ENCODE results near the gene EXOC8. TPM values are rescaled to one million over a fixed set of nuclear protein-coding genes. Genes with fewer than 3 reads are reported as not detected.

Gene EXOC8
- total and polyA plus RNA-seq, 12 donors, result 2.4 to 21.1 (median 14.1) TPM

- Histone ChIP-seq H3K27me3 (no peaks in the 10 kb centered on the region), H3K4me3 (peak overlapping the region in 2 of 4 donors; percentile 71 to 90), H3K36me3 (replicated peaks in 1 of 2) (no peaks in the 10 kb centered on the region), H3K27ac (no peak overlapping the region), H3K9me3 (replicated peaks in 1 of 3) (no peaks in the 10 kb centered on the region), H3K4me1 (replicated peaks in 1 of 2) (peaks cover 42 to 55% of the 10 kb centered on the region in 2 donors)
- intact Hi-C loops (cut with DNase I), result loop anchor here in 1 of 2 donors (10.0 kb wide), 1 partner anchor 259 kb away; no protein-coding TSS in a partner anchor
- 60 to 78% (median 68%) methylated on average over 18 to 21 of the region's 21 CpGs for WGBS, 4 donors
- TF ChIP-seq POLR2A (IDR thresholded peaks at IDR 0.05), result no peak
- TF ChIP-seq, protein P1, sequence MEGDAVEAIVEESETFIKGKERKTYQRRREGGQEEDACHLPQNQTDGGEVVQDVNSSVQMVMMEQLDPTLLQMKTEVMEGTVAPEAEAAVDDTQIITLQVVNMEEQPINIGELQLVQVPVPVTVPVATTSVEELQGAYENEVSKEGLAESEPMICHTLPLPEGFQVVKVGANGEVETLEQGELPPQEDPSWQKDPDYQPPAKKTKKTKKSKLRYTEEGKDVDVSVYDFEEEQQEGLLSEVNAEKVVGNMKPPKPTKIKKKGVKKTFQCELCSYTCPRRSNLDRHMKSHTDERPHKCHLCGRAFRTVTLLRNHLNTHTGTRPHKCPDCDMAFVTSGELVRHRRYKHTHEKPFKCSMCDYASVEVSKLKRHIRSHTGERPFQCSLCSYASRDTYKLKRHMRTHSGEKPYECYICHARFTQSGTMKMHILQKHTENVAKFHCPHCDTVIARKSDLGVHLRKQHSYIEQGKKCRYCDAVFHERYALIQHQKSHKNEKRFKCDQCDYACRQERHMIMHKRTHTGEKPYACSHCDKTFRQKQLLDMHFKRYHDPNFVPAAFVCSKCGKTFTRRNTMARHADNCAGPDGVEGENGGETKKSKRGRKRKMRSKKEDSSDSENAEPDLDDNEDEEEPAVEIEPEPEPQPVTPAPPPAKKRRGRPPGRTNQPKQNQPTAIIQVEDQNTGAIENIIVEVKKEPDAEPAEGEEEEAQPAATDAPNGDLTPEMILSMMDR (IDR thresholded peaks at IDR 0.05), result no peak
- no peak for DNase-seq
Observed at GRCh38 chr1:231335663-231336602, 1.7 kb downstream of the EXOC8 start.

- peak overlapping the region in 1 of 4 donors; percentile 90 for H3K4me3 ChIP-seq
- H3K27ac ChIP-seq, result no peak overlapping the region
- H3K4me1 ChIP-seq (replicated peaks in 1 of 2), result peaks cover 42 to 55% of the 10 kb centered on the region in 2 donors
- no peaks in the 10 kb centered on the region for H3K9me3 ChIP-seq (replicated peaks in 1 of 3)
- 83 to 88% (median 83%) methylated on average over 6 of the region's 6 CpGs for WGBS, 4 donors
- intact Hi-C loops (cut with DNase I), result loop anchor here in 1 of 2 donors (10.0 kb wide), 1 partner anchor 260 kb away; no protein-coding TSS in a partner anchor
- no peaks in the 10 kb centered on the region for H3K36me3 ChIP-seq (replicated peaks in 1 of 2)
- no peaks in the 10 kb centered on the region for H3K27me3 ChIP-seq
- TF ChIP-seq, protein P1 (IDR thresholded peaks at IDR 0.05), result no peak
- TF ChIP-seq POLR2A (IDR thresholded peaks at IDR 0.05), result no peak
- DNase-seq, result no peak
Observed at GRCh38 chr1:231334952-231335351, 2.7 kb downstream of the EXOC8 start.

DNA sequence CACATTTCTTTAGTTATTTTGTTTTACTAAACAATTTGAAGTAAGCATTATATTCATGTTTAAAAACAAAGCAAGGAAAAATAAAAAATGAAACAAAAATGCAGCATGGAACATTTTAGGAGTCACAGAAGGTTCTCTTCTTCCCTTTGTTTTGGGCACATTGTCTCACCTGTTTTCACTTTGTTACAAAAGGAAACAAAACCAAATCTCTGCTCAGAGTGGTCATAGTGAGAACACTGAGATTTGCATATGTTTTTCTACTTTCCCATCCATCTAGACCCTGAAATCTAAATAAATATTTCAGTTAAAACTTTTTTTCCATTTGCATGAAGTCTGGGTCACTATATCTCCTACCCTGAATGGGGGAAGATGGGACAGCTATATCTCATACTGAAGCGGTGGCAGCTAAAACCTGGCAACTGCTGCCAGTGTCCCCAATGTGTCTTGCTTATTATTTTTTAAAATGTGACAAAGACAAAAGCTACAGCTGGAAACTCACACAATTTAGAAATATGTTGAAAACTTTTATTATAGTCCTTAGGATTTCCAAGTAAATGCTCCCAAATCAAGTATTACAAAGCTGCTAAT is 3.5 kb downstream of the EXOC8 start:
- intact Hi-C loops (cut with DNase I), result loop anchor here in 1 of 2 donors (10.0 kb wide), 1 partner anchor 261 kb away; no protein-coding TSS in a partner anchor
- H3K36me3 ChIP-seq (replicated peaks in 1 of 2), result no peaks in the 10 kb centered on the region
- H3K4me3 ChIP-seq, result peak overlapping the region in 1 of 4 donors; percentile 90
- H3K27me3 ChIP-seq, result no peaks in the 10 kb centered on the region
- WGBS, 4 donors, result 55 to 75% (median 73%) methylated on average over 1 of the region's 1 CpG
- TF ChIP-seq, protein P1 (IDR thresholded peaks at IDR 0.05), result no peak
- TF ChIP-seq POLR2A (IDR thresholded peaks at IDR 0.05), result no peak
- no peak overlapping the region for H3K27ac ChIP-seq
- H3K4me1 ChIP-seq (replicated peaks in 1 of 2), result peaks cover 38 to 49% of the 10 kb centered on the region in 2 donors
- no peak for DNase-seq
- H3K9me3 ChIP-seq (replicated peaks in 1 of 3), result no peaks in the 10 kb centered on the region

DNA sequence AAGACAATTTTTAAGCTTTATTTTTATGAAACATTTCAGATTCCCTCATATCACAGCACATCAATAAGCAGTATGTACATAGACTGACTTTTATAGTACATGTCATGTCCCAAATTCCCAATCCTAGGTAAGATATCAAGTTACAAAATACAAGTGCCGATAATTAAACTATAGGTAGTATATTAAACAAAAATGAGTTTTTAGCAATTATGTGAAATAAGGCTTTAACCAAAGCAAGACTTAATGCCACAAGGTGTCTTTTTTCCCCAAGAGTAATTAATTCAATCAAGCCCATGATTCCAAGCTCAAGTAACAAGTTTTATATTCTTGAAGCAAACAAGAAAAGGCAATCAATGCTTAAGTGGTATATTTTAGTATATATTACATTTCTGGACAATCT is 4.9 kb downstream of the EXOC8 start:
- H3K9me3 ChIP-seq (replicated peaks in 1 of 3), result no peaks in the 10 kb centered on the region
- intact Hi-C loops (cut with DNase I), result loop anchor here in 1 of 2 donors (10.0 kb wide), 1 partner anchor 262 kb away; no protein-coding TSS in a partner anchor
- no peak overlapping the region for H3K4me3 ChIP-seq
- H3K27me3 ChIP-seq, result no peaks in the 10 kb centered on the region
- DNase-seq, result no peak
- no peaks in the 10 kb centered on the region for H3K36me3 ChIP-seq (replicated peaks in 1 of 2)
- no peak for TF ChIP-seq POLR2A (IDR thresholded peaks at IDR 0.05)
- TF ChIP-seq, protein P1 (IDR thresholded peaks at IDR 0.05), result no peak
- WGBS, 4 donors, result 97 to 100% (median 99%) methylated on average over 1 of the region's 1 CpG
- H3K27ac ChIP-seq, result no peak overlapping the region
- H3K4me1 ChIP-seq (replicated peaks in 1 of 2), result peaks cover 37 to 43% of the 10 kb centered on the region in 2 donors
